Upper lobe of right lung (tissue), 1 donor: Measurements from ENCODE around the gene CYB5D1. TPM values are rescaled to one million over a fixed set of nuclear protein-coding genes. Genes with fewer than 3 reads are reported as not detected.

Source experiments
- ATAC-seq: fragments of 200-7000 bp; cut with Tn5 transposase; one replicate; pipeline ENCODE4 v1.9.1; 2020; ENCODE audit warnings: mild to moderate bottlenecking, moderate library complexity
- DNase-seq: peaks from one replicate; pipeline ENCODE4 v3.0.0-alpha.2; 2020
- H3K27ac ChIP-seq: fragments of 200-600 bp; one replicate; pipeline ENCODE4 v1.8.0; 2022
- H3K27me3 ChIP-seq: fragments of 200-600 bp; one replicate; pipeline ENCODE4 v1.8.0; 2022; ENCODE audit warnings: mild to moderate bottlenecking
- H3K36me3 ChIP-seq: fragments of 200-600 bp; one replicate; pipeline ENCODE4 v1.8.0; 2022
- H3K4me1 ChIP-seq: fragments of 200-600 bp; one replicate; pipeline ENCODE4 v1.8.0; 2022
- H3K4me3 ChIP-seq: fragments of 200-600 bp; one replicate; pipeline ENCODE4 v1.8.0; 2022; ENCODE audit warnings: mild to moderate bottlenecking
- H3K9me3 ChIP-seq: fragments of 200-600 bp; one replicate; pipeline ENCODE4 v1.8.0; 2022
- intact Hi-C: fragments of 100-400 bp; cut with DNase I; formaldehyde crosslinking; loops from one replicate; pipeline ENCODE4 v1.11.0; 2022
- total RNA-seq: library from RNA; stranded (reverse); fragmentation: NEBNext Ultra II Directional; extraction: Animal tissue kit (Norgen Biotek cat#: 25700); gene quantifications from one replicate; pipeline ENCODE4 v1.2.1, GENCODE V29; 2021
- TF ChIP-seq, protein P1 (sequence below): fragments of 200-600 bp; IDR thresholded peaks from one replicate; pipeline ENCODE4 v1.8.0; 2022; ENCODE audit warnings: antibody characterized with exemption
- donor health status: DM: no; HTN: yes; CAD: no; lungs with severe emphysema.

CYB5D1 gene
- total RNA-seq, 1 donor from 2014 or later, result 7.2 TPM

DNA sequence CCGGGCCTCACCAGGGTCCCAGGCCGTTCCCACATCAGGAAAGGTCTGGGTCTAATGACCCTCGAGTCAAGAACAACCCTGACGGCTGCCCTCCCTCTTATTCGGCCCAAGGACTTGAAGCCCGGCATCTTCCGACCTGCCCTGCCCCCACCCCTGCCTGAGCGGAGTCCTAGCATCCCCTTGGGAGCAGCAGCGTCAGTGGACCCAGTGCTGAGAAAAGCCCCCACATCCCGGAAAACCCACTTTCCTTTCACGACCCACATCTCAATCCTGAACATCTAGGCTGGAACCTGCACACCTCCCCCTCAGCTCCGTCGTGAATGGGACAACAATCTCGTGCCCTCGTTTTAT, 2.2 kb upstream of the CYB5D1 start:
- Histone ChIP-seq H3K4me1 (peaks cover 28% of the 10 kb centered on the region), H3K36me3 (peaks cover 27% of the 10 kb centered on the region), H3K9me3 (no peaks in the 10 kb centered on the region), H3K4me3 (peak overlapping the region; percentile 73), H3K27ac (peak overlapping the region; percentile 89), H3K27me3 (no peaks in the 10 kb centered on the region)
- TF ChIP-seq, protein P1, sequence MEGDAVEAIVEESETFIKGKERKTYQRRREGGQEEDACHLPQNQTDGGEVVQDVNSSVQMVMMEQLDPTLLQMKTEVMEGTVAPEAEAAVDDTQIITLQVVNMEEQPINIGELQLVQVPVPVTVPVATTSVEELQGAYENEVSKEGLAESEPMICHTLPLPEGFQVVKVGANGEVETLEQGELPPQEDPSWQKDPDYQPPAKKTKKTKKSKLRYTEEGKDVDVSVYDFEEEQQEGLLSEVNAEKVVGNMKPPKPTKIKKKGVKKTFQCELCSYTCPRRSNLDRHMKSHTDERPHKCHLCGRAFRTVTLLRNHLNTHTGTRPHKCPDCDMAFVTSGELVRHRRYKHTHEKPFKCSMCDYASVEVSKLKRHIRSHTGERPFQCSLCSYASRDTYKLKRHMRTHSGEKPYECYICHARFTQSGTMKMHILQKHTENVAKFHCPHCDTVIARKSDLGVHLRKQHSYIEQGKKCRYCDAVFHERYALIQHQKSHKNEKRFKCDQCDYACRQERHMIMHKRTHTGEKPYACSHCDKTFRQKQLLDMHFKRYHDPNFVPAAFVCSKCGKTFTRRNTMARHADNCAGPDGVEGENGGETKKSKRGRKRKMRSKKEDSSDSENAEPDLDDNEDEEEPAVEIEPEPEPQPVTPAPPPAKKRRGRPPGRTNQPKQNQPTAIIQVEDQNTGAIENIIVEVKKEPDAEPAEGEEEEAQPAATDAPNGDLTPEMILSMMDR, result no peak
- DNase-seq, result no peak
- intact Hi-C loops, result no loop called here
- no peak for ATAC-seq

DNA sequence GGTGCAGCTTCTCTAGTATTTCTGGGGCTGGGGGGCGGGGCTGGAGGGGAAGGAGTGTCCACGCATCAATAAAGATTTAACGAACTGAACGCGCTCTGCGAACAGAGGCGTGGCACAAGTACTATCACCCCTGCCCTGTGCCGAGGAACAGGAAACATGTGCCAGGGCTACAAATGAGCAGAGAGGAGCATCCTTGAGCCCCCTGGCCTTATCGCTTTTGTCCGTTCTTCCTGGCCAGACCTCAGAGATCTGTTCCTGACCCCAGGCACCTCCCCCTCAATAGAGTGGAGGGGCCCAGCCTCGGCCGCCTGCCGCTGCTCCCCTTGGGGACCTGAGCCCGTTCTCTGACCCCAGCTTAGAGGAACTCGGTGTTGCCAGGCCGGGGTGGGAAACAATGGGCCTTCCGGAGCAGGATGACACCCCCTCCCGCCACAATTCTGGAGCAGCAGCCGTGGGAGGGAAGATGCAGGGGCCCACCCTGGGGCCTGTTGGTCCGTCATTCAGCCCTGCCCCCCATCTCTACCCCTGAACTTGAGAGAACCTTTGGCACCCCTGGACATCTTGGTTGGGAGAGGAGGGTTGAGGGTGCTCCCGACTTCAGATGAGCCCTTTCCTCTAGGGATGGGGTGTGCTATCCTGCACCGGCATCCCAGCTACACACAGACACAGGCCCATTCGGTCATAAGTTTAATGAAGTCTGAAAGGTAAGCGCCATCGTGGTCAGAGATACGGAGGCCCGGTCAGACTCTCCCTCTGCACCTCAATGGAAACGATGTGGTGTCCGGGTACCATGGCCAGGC, 1.6 kb upstream of the CYB5D1 start:
- H3K36me3 ChIP-seq, result peaks cover 26% of the 10 kb centered on the region
- H3K4me1 ChIP-seq, result peaks cover 28% of the 10 kb centered on the region
- peak overlapping the region; percentile 89 for H3K27ac ChIP-seq
- DNase-seq, result peak; percentile 72
- H3K9me3 ChIP-seq, result no peaks in the 10 kb centered on the region
- no peaks in the 10 kb centered on the region for H3K27me3 ChIP-seq
- no peak for ATAC-seq
- intact Hi-C loops, result no loop called here
- TF ChIP-seq, protein P1, result no peak
- H3K4me3 ChIP-seq, result peak overlapping the region; percentile 73

DNA sequence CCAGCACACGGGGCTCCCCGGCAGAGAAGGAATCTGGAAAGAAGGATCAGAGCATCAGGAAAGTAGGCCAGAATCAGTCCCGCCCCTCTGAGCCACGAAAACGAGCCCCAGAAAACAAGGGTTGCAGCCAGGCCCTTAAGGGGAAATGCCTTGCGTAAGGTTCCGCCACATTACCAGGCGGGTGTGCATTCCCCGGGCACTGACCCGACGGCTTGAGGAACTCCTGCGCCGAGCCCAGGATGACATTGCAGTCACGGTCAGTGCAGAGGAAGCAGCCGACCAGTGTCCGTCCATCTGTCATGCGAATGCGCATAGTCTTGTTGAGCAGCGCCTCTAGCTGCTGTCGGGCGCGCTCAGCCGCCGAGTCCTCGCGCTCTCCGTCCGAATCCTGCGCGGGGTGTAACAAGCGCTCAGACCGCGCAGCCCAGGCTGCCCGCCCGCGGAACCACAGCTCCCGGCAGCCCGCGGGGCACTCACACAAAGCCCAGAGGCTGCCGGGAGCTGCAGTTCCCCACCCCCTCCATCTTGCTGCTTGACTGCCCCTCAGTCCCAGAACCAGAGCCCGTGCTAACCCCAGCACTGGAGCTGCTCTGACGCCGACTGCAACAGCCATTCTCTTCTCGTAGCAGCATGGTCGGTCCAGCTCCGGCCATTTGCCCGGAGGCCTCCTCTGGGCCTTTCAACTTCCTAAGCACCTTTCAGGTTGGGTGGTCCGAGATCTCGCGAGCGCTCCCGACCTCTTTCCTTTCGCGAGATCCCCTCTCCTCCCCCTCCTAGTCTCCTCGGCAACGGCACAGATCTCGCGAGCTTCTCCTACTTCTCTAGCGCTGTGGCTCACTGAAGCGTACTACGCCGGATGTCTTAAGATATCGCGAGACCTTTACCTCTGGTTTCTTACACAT, 741 bp upstream of the CYB5D1 start, which contains the start of gene NAA38:
Gene NAA38, minus strand, starts transcription at position 749 of the 902 bp plus-strand sequence. Its CDS starts 96 bp downstream, at position 653.
- Histone ChIP-seq H3K4me1 (peaks cover 25% of the 10 kb centered on the region), H3K27ac (peak within 1 kb of the TSS; percentile 89), H3K27me3 (no peaks in the 10 kb centered on the region), H3K36me3 (peaks cover 22% of the 10 kb centered on the region), H3K9me3 (no peaks in the 10 kb centered on the region), H3K4me3 (peak within 1 kb of the TSS; percentile 73)
- TF ChIP-seq, protein P1, result peak; percentile 43
- intact Hi-C loops, result no loop called here
- ATAC-seq (peak; percentile 89), DNase-seq (peak; percentile 98)

DNA sequence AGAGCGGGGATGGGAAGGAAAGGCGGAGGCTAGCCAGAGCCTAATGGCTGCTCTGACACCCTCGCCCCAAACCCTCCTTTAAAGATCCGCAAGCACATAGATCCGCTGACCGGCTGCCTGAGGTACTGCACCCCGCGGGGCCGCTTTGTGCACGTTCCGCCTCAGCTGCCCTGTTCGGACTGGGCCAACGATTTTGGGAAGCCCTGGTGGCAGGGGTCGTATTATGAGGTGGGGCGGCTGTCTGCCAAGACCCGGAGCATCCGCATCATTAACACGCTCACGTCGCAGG, 663 bp downstream of the CYB5D1 start:
- no peak for ATAC-seq
- intact Hi-C loops, result no loop called here
- peaks cover 9% of the 10 kb centered on the region for H3K36me3 ChIP-seq
- DNase-seq, result peak; percentile 72
- TF ChIP-seq, protein P1, result peak; percentile 38
- peaks cover 31% of the 10 kb centered on the region for H3K4me1 ChIP-seq
- H3K9me3 ChIP-seq, result no peaks in the 10 kb centered on the region
- H3K27ac ChIP-seq, result peak overlapping the region; percentile 89
- no peaks in the 10 kb centered on the region for H3K27me3 ChIP-seq
- H3K4me3 ChIP-seq, result peak overlapping the region; percentile 73

DNA sequence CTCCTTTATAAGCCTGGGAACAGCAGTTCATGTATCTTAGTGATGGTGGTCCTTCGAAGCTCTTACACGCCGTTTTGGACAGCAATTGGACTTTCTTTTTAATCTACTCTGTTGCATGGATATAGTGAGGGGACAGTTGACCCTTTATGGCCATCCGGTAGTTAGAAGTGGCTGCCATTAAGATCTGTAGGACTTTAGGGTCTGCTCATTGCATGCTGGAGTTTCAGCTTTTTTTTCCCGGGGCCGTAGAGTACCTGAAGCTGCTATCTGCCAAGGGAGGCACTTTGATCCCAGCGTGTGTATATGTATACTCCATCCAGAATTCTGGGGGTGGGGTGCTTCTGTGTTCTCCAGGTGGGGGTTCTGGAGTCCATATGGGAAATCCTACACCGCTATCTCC, 1.2 kb downstream of the CYB5D1 start:
- intact Hi-C loops, result no loop called here
- TF ChIP-seq, protein P1, result no peak
- DNase-seq (no peak), ATAC-seq (no peak)
- peak overlapping the region; percentile 89 for H3K27ac ChIP-seq
- peaks cover 31% of the 10 kb centered on the region for H3K4me1 ChIP-seq
- peaks cover 5% of the 10 kb centered on the region for H3K36me3 ChIP-seq
- H3K9me3 ChIP-seq, result no peaks in the 10 kb centered on the region
- no peak overlapping the region for H3K4me3 ChIP-seq
- H3K27me3 ChIP-seq, result no peaks in the 10 kb centered on the region
